DOHH2 (cell line): Measurements from ENCODE around the gene NINJ2.

ENCODE experiments used
- CTCF ChIP-seq: fragments of 200-600 bp; sonication (generic); IDR thresholded peaks from one replicate; pipeline ENCODE4 v1.5.1; 2014; ENCODE audit warnings: antibody characterized with exemption, mild to moderate bottlenecking, low read depth, low read length; ENCODE audit not compliant: poor library complexity, severe bottlenecking
- EZH2phosphoT487 ChIP-seq: fragments of 200-600 bp; sonication (generic); IDR thresholded peaks from 2 replicates; pipeline ENCODE4 v1.6.1; 2017; ENCODE audit warnings: borderline replicate concordance, mild to moderate bottlenecking, antibody characterized with exemption, low read length, moderate library complexity, mixed read lengths

GRCh38 chr12:565161-565560, 98.1 kb downstream of the NINJ2 start:
- TF ChIP-seq CTCF: no peak
- TF ChIP-seq EZH2phosphoT487: no peak
